Measurements from ENCODE around the gene BMERB1.
"Not testable (repeated sequence)": the region's sequence is repeated elsewhere in the genome, so short reads cannot be mapped to it uniquely, and the experiment has no call there.

BMERB1 gene

DNA sequence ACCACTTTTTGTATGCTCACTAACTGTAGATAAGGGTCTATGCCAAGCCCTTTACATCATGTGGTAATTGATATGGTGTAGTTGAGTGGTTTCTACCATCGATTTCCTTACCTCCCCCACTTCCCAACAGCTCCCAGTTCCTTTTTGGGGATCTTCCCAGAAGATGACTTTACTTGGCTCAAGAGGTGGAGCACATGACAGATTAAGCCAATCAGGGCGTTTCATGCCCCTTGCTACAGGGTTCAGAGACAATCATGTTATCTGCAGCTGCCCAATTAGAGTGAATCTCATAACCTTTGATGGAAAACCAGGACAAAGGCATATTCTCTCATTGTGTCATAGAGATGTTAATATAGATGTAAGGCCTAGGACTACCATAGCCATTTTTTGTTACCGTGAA lies 16.2 kb upstream of the BMERB1 start:
- no peak overlapping the region for H3K4me3 ChIP-seq (replicated peaks; ENCODE audit: low read depth, low read length)
- TF ChIP-seq, protein P1, sequence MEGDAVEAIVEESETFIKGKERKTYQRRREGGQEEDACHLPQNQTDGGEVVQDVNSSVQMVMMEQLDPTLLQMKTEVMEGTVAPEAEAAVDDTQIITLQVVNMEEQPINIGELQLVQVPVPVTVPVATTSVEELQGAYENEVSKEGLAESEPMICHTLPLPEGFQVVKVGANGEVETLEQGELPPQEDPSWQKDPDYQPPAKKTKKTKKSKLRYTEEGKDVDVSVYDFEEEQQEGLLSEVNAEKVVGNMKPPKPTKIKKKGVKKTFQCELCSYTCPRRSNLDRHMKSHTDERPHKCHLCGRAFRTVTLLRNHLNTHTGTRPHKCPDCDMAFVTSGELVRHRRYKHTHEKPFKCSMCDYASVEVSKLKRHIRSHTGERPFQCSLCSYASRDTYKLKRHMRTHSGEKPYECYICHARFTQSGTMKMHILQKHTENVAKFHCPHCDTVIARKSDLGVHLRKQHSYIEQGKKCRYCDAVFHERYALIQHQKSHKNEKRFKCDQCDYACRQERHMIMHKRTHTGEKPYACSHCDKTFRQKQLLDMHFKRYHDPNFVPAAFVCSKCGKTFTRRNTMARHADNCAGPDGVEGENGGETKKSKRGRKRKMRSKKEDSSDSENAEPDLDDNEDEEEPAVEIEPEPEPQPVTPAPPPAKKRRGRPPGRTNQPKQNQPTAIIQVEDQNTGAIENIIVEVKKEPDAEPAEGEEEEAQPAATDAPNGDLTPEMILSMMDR (IDR thresholded peaks at IDR 0.05; ENCODE audit: low read length, missing control alignments): no peak
- no peak for DNase-seq (ENCODE audit: low read depth)

DNA sequence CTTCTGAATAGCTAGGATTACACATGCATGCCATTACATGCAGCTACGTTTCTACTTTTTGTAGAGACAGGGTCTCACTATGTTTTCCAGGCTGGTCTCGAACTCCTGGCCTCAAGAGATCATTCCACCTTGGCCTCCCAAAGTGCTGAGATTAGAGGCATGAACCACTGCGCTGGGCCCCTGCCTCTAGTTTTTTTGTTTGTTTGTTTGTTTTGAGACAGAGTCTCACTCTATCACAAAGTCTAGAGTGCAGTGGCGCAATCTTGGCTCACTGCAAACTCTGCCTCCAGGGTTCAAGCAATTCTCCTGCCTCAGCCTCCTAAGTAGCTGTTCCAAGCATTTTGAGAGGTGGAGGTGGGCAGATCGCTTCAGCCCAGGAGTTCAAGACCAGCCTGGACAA lies 12.7 kb upstream of the BMERB1 start:
- not testable (repeated sequence) for H3K4me3 ChIP-seq (replicated peaks; ENCODE audit: low read depth, low read length); DNase-seq (ENCODE audit: low read depth)

DNA sequence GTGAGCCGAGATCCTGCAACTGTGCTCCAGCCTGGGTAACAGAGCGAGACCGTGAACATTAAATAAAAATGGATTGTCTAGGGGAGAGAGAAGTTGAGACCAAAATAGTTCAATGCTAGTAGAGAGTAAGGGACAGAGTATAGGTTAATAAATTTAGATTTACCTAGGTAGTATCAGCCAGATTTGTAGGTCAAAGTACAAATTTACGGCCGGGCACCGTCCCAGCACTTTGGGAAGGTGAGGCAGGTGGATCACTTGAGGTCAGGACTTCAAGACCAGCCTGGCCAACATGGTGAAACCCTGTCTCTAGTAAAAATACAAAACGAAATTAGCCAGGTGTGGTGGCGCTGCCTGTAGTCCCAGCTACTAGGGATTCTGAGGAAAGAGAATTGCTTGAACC lies 12.2 kb upstream of the BMERB1 start:
- no peak for DNase-seq (ENCODE audit: low read depth)
- H3K4me3 ChIP-seq (replicated peaks; ENCODE audit: low read depth, low read length): no peak overlapping the region
- TF ChIP-seq, protein P1 (IDR thresholded peaks at IDR 0.05; ENCODE audit: low read length, missing control alignments): no peak

DNA sequence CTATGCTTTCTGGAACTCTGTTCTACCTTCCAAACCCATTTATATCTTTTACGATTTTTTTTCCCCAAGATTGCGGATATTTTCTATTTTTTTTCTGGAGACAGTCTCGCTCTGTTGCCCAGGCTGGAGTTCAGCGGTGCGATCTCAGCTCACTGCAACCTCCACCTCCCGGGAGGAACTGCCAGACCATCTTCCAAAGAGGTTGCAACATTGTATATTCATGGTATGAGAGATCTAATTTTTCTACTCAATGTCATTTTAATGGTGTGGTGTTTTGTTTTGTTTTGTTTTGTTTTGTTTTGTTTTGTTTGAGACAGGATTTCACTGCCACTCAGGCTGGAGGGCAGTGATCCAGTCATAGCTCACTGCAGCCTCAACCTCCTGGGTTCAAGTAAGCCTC lies 8.5 kb upstream of the BMERB1 start:
- TF ChIP-seq, protein P1 (IDR thresholded peaks at IDR 0.05; ENCODE audit: low read length, missing control alignments): no peak
- DNase-seq (ENCODE audit: low read depth): no peak
- H3K4me3 ChIP-seq (replicated peaks; ENCODE audit: low read depth, low read length): no peak overlapping the region

DNA sequence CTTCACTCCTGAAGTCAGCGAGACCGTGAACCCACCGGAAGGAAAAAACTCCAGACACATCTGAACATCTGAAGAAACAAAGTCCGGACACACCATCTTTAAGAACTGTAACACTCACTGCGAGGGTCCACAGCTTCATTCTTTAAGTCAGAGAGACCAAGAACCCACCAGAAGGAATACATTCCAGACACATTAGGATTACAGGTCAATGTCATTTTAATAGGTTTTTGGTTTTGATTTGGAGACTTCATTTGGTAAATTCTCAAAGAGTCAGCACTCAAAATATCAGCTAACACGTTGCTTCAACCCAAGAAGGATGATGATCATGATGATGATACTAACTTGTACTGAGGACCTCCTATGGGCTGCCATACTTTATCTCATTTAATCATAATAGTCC lies 7.6 kb upstream of the BMERB1 start:
- no peak for DNase-seq (ENCODE audit: low read depth)
- TF ChIP-seq, protein P1 (IDR thresholded peaks at IDR 0.05; ENCODE audit: low read length, missing control alignments): no peak
- H3K4me3 ChIP-seq (replicated peaks; ENCODE audit: low read depth, low read length): no peak overlapping the region

DNA sequence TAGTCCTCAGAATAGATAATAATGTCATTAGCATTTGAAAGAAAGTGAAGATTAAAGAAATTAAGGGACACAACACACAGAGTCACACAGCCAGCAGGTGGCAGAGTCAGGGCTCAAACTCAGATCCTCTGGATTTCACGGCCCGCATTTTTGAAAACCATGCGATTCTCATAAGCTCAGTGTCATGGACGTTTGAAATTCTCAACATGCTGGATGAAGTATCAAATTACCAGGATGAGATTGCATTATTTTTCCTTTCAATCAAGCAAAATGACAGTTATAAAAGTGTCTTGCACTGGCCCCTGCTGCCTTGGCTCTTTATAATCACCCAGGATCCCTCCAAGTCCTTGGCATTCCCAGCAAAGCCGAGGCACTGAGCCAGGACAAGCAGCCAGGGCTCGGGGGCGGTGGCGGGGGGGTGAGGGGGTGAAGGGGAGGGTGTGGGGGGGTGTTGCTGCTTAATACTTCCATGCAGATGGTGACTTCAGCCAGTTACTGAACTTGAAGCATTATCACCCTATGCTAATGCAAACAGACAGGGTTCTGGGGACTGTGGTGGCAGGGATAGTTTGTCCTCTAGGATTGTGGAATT lies 6.6 kb upstream of the BMERB1 start:
- peak; percentile 89 for DNase-seq (ENCODE audit: low read depth)
- TF ChIP-seq, protein P1 (IDR thresholded peaks at IDR 0.05; ENCODE audit: low read length, missing control alignments): peak; percentile 73
- no peak overlapping the region for H3K4me3 ChIP-seq (replicated peaks; ENCODE audit: low read depth, low read length)

DNA sequence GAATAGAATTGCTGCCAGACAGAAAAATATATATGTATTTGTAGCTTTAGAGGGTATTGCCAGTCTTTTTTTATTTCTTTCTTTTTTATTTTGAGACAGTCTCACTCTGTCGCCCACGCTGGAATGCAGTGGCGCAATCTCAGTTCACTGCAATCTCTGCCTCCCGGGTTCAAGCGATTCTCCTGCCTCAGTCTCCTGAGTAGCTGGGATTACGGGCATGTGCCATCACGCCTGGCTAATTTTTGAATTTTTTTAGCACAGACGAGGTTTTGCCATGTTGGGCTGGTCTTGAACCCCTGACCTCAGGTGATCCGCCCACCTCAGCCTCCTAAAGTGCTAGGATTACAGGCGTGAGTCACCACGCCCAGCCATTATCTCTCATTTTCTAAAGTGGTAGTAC lies 3.5 kb upstream of the BMERB1 start:
- H3K4me3 ChIP-seq (replicated peaks; ENCODE audit: low read depth, low read length); DNase-seq (ENCODE audit: low read depth): not testable (repeated sequence)

DNA sequence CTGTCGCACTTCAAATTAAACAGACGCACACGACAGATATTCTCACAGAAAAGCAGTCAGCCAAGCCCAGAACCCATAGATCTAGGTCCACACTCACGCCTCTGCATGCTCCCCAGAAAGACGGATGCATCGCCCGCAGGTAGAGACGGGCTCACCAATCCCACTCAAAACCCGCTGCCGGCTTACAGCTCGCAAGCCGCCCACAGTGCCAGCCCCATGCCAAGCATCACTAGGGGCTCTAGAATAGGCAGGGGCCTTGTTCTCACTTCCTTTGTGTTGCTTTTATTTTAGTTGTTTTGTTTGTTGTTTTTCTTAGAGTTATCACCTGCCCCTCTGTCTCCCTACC lies 336 bp upstream of the BMERB1 start:
- H3K4me3 ChIP-seq (replicated peaks; ENCODE audit: low read depth, low read length): peak overlapping the region; percentile 81
- TF ChIP-seq, protein P1 (IDR thresholded peaks at IDR 0.05; ENCODE audit: low read length, missing control alignments): no peak

More for the DNA sequence above, 336 bp upstream of the BMERB1 start:
- no peak for DNase-seq (ENCODE audit: low read depth)
